Cardiac fibroblast (primary cell): Measurements from ENCODE around the gene SLC4A1.
A peak's percentile ranks its signal among the peaks of the same experiment; 100 is the strongest.

ENCODE experiments used
- DNase-seq, 2 donors: peaks; one replicate each; pipeline versions ENCODE4 v3.0.0 to v3.0.0-alpha.2; 2010; ENCODE audit warnings: low read depth in 2 of 2
- H3K4me3 ChIP-seq, 2 donors: replicated peaks in 1 of 2; 1 replicate in 1 of 2; 2 replicates in 1 of 2; pipeline ENCODE4 v1.5.1; 2011; ENCODE audit warnings: low read depth in 2 of 2, low read length in 2 of 2, mild to moderate bottlenecking in 2 of 2, moderate library complexity in 1 of 2
- CTCF ChIP-seq: IDR thresholded peaks from one replicate; pipeline ENCODE4 v1.5.1; 2011; ENCODE audit warnings: low read depth, mild to moderate bottlenecking, low read length, inconsistent platforms

The SLC4A1 gene

DNA sequence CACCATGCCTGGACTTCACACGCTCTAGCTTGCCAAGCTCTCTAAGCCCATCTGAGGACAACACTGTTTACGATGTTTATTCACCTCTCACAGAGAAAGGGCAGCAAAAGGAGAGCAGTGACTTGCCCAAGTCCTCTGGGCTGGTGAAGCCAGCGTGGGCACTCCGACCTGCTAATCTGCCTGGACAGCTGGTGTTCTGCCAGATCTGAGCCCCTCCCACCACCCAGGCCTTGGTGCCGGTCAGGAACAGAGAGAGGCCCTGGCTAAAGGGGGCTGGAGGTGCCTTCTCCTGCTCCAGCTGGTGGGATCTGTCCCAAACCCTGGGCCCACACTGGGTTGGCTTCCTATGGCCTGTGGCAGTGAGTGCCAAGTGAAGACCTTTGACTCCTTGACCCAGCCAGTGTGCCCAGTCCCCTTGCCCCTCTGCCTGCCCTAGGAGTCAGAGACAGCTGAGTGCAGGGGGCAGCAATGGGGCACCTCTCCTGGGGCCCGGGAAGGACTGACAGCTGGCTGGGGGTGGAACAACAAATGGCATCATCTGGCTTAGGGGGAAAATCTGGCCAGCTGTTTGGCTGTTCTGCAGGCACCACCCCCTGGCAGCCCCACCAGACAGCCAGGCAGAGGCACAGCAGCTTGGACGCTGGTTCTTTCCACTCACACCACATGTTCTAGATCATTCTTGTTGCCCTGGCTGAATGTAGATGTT lies 1.8 kb upstream of the SLC4A1 start:
- no peak overlapping the region for H3K4me3 ChIP-seq
- no peak for TF ChIP-seq CTCF
- DNase-seq: peak in 1 of 2 donors; percentile 7

DNA sequence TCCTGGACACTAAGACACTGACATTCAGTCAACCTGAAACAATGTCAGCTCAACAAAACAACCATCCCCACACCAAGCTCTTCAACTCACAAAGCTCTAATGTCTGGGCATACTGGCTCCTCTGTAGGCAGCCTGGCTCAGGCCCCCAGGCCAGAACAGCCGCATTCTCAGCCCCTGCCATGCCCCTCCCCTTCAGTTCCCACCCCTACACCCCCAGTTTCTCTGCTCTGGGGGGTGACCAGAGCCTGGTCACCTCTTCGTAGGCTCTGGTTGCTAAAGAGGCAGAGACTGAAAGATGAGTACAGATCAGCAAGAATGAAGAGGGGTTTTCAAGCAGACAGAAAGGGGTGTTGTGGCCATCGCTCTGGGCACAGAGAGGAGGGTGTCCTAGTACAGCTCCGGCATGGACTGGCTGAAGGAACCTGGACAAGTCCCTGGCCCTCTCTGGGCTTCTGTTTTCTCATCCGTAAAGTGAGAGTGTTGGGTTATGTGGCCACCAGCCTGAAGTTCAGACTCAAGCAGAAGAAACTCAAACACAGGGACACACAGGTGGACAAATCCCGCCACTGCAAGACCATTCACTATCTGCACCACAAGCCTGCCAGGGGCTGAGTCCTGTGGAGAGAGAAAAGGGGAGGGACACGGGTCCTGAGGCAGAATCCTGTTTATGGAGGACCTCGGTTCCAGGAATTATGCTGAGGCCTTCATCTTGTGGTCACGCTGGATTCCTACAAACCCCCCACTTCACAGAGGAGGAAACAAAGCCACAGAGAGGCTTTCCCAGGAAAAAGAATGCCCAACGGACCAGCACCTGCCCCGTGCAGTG lies 987 bp upstream of the SLC4A1 start:
- DNase-seq: no peak
- no peak overlapping the region for H3K4me3 ChIP-seq
- TF ChIP-seq CTCF: no peak

DNA sequence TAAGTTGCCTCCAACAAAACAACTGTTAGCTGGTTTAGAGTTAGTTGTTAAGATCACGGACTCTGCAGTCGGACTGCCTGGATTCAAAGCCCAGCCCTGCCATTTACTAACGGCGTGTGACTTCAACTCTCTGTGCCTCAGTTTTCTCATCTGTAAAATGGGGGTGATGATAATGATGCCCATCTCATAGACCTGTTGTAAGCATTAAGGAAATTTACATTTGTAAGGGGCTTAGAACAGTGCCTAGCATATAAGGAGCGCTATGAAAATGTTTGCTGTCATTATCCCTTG lies 825 bp downstream of the SLC4A1 start:
- DNase-seq: no peak

GRCh38 chr17:44266402-44267164 lies 1.4 kb downstream of the SLC4A1 start:
- peak in 1 of 2 donors; percentile 10 for DNase-seq
- no peak overlapping the region for H3K4me3 ChIP-seq
- no peak for TF ChIP-seq CTCF

More for the DNA sequence above, 825 bp downstream of the SLC4A1 start:
- H3K4me3 ChIP-seq: no peak overlapping the region
- TF ChIP-seq CTCF: no peak

DNA sequence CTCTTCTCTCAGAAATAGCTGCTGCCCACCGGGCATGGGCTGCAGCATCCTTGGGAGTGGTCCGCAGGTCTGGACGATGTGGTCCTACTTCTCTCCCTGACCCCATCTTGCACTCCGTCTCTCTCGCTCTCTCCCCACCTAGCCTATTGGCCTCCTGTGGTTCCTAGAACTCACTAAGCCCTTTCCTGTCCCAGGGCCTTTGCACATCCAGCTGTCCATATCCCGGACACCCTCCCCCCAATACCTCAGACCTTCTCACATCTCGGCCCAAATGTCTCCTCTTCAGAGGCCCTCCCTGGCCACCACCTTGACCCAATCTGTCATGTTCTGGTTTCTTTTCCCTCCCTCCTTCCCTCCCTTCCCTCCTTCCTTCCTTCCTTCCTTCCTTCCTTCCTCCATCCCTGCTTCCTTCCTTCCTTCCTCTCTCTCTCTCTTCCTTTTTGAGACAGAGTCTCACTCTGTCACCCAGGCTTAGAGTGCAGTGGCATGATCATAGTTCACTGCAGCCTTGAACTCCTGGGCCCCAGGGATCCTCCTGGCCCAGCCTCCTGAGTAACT lies 4.5 kb downstream of the SLC4A1 start:
- no peak for TF ChIP-seq CTCF

DNA sequence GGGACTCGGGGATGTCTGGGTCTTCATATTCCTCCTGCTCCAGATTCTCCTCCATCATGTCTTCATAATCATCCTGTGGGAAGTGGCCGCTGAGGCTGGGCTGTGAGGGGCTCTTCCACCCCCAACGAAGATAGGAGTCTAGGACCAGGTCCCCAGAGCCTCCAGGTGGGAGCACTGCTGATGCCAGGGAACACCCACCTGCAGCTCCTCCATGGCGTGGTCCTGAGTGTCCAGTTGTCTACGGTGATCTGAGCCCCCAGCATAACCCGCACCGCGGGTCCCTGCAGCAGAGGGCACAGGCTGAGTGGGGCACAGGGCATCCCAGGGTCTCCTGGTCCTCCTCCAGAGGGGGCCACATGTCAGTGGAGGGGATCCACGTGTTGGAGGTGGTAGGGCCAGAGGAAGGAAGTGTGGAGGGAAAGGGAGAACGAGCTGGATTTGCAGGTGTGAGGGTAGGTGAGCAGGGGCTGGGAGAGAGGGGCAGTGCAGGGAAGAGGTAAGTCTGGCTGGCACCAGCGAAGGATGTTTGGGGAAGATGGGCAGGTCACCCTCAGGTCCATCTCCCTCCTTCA lies 5.2 kb downstream of the SLC4A1 start:
- no peak overlapping the region for H3K4me3 ChIP-seq
- no peak for DNase-seq
- no peak for TF ChIP-seq CTCF

More for the DNA sequence above, 4.5 kb downstream of the SLC4A1 start:
- no peak overlapping the region for H3K4me3 ChIP-seq
- DNase-seq: no peak
